K562 (cell line): ENCODE data around the gene MAPT. TPM values are rescaled to one million over a fixed set of nuclear protein-coding genes. Genes with fewer than 3 reads are reported as not detected.

Source experiments
- ARNT ChIP-seq, 2 experiments: fragments of 450-650 bp; IDR thresholded peaks; 2 replicates each; pipeline ENCODE4 v1.6.1; 2016; ENCODE audit warnings: mild to moderate bottlenecking in 1 of 2
- CBFA2T3 ChIP-seq: fragments of 450-650 bp; IDR thresholded peaks from 2 replicates; pipeline ENCODE4 v1.6.1; 2017
- CC2D1A ChIP-seq: fragments of 450-650 bp; IDR thresholded peaks from 2 replicates; pipeline ENCODE4 v1.6.1; 2017; ENCODE audit warnings: mild to moderate bottlenecking
- DDX20 ChIP-seq: fragments of 450-650 bp; IDR thresholded peaks from 2 replicates; pipeline ENCODE4 v1.6.1; 2016; ENCODE audit warnings: missing genetic modification characterization, low read depth, mild to moderate bottlenecking, missing compliant biosample characterization, moderate library complexity
- LCOR ChIP-seq: sonication (generic); formaldehyde crosslinking; IDR thresholded peaks from 2 replicates; pipeline ENCODE4 v1.8.0; 2022; ENCODE audit warnings: mild to moderate bottlenecking, missing genetic modification reagents
- MCM7 ChIP-seq, 2 experiments: fragments of 450-650 bp; IDR thresholded peaks; 2 replicates each; pipeline ENCODE4 v1.6.1; 2016 to 2018
- NR4A1 ChIP-seq, 2 experiments: fragments of 250-450 bp in 1 of 2; fragments of 450-650 bp in 1 of 2; sonication (Bioruptor Pico) in 1 of 2; IDR thresholded peaks; 2 replicates each; pipeline versions ENCODE4 v1.4.0 to v1.6.1; 2016 to 2020; ENCODE audit warnings: mild to moderate bottlenecking in 2 of 2, missing compliant biosample characterization in 1 of 2, missing genetic modification characterization in 1 of 2, moderate library complexity in 1 of 2
- POU5F1 ChIP-seq: fragments of 150-350 bp; IDR thresholded peaks from 2 replicates; pipeline ENCODE4 v1.6.1; 2014; ENCODE audit warnings: borderline replicate concordance, low read length, low read depth, mild to moderate bottlenecking; ENCODE audit not compliant: partially characterized antibody
- RBBP5 ChIP-seq: fragments of 200-600 bp; sonication (generic); IDR thresholded peaks from 2 replicates; pipeline ENCODE4 v1.6.1; 2012; ENCODE audit warnings: borderline replicate concordance, mild to moderate bottlenecking, low read length, control low read depth, inconsistent platforms; ENCODE audit not compliant: insufficient read depth, poor library complexity, severe bottlenecking
- RBM14 ChIP-seq: fragments of 200-400 bp; formaldehyde crosslinking; IDR thresholded peaks from 2 replicates; pipeline ENCODE4 v1.6.1; 2018; ENCODE audit warnings: low read depth, mild to moderate bottlenecking, low read length, moderate library complexity, borderline replicate concordance; ENCODE audit not compliant: insufficient read depth
- SAP30 ChIP-seq: fragments of 200-600 bp; sonication (generic); IDR thresholded peaks from 2 replicates; pipeline ENCODE4 v1.6.1; 2012; ENCODE audit warnings: borderline replicate concordance, low read depth, mild to moderate bottlenecking, moderate library complexity, low read length, control low read depth, inconsistent platforms; ENCODE audit not compliant: insufficient read depth, poor library complexity, severe bottlenecking
- SETDB1 ChIP-seq: IDR thresholded peaks from one replicate; pipeline ENCODE4 v1.6.1; 2012; ENCODE audit warnings: low read length, control low read depth, inconsistent platforms
- SMAD4 ChIP-seq: fragments of 250-450 bp; sonication (Bioruptor Pico); conservative IDR thresholded peaks from 2 replicates; pipeline ENCODE4 v1.8.0; 2021; ENCODE audit warnings: inconsistent platforms, mild to moderate bottlenecking, moderate library complexity
- SMARCA4 ChIP-seq: fragments of 450-650 bp; IDR thresholded peaks from 2 replicates; pipeline ENCODE4 v1.6.1; 2016
- TAL1 ChIP-seq: fragments of 450-650 bp; IDR thresholded peaks from 2 replicates; pipeline ENCODE4 v1.6.1; 2016; ENCODE audit warnings: mild to moderate bottlenecking
- ZFX ChIP-seq: sonication (generic); formaldehyde crosslinking; IDR thresholded peaks from 2 replicates; pipeline ENCODE4 v1.8.0; 2022; ENCODE audit warnings: mild to moderate bottlenecking, missing genetic modification reagents, moderate library complexity
- ZNF311 ChIP-seq: fragments of 250-450 bp; sonication (Bioruptor Pico); IDR thresholded peaks from 2 replicates; pipeline ENCODE4 v1.4.0; 2020; ENCODE audit warnings: mild to moderate bottlenecking, moderate library complexity
- polyA plus RNA-seq, 8 experiments: library from polyadenylated mRNA; depleted of rRNA in 4 of 8; stranded (reverse) in 5 of 8; unstranded in 3 of 8; fragments of >200 nt; fragmentation: Nextera tagmentation in 2 of 8; fragmentation: Illumina TruSeq in 1 of 8; extraction: Ambion mirVana in 2 of 8; extraction: Trizol in 1 of 8; gene quantifications; 2 replicates each; pipeline versions ENCODE4 v1.2.1 to v1.2.3, GENCODE V29; 2011 to 2014; ENCODE audit warnings: inconsistent platforms in 1 of 8, missing spikeins in 1 of 8
- total RNA-seq, 7 experiments: library from RNA; depleted of rRNA in 6 of 7; stranded (reverse); fragments of >200 nt in 6 of 7; fragmentation: Illumina TruSeq in 2 of 7; extraction: Trizol in 2 of 7; gene quantifications; 2 replicates each; pipeline versions ENCODE4 v1.2.1 to v1.2.3, GENCODE V29; 2011 to 2021; ENCODE audit warnings: low replicate concordance in 1 of 7
- TF ChIP-seq, protein P1 (sequence below): sonication (generic); formaldehyde crosslinking; IDR thresholded peaks from 2 replicates; pipeline ENCODE4 v1.8.0; 2022; ENCODE audit warnings: mild to moderate bottlenecking, missing genetic modification reagents
- TF ChIP-seq, protein P2 (sequence below): fragments of 200-800 bp; sonication (Bioruptor generic); IDR thresholded peaks from 2 replicates; pipeline ENCODE4 v1.6.1; 2017; ENCODE audit warnings: missing genetic modification characterization, missing compliant biosample characterization

The MAPT gene
- total and polyA plus RNA-seq, 9 of the 15 experiments (the other 6 are each of a cell fraction or from before 2014, with no cell fraction given): 0.04 to 1.1 (median 0.36) TPM

DNA sequence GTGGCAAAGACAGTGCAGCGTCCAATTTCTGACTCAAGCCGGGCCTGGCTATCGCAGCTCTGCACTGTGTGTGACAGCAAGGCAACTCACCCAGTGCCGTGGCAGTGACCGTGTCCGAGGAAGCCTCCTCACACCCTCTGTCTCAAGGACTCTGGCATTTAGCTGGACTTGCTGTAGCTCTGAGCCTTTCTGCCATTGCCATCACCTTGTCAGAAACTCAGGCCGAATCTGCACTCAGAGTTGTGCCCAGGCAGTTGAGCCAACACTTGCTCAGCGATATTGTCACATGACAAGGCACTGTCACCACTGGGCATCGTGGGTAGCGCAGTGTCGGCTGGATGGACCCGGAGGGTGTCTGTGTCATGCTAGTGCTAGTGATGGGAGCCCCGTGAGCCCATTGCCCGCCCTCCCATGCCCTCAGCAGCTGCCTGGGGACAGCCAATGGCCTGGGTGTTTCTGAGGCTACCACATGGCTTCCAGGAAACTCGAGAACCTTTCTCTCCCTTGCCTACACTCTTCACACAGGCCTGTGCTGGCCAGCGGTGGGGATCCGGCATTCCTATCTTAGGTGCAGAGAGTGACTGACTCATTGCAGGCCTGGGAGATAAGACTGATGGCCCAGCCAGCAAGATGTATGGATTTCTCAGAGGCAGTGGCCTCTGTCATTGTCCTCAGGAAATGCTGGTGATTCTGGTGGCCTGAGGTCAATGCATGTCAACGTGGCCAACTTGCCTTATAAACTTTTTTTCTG lies 82.6 kb downstream of the MAPT start (continued):
- TF ChIP-seq, protein P1, sequence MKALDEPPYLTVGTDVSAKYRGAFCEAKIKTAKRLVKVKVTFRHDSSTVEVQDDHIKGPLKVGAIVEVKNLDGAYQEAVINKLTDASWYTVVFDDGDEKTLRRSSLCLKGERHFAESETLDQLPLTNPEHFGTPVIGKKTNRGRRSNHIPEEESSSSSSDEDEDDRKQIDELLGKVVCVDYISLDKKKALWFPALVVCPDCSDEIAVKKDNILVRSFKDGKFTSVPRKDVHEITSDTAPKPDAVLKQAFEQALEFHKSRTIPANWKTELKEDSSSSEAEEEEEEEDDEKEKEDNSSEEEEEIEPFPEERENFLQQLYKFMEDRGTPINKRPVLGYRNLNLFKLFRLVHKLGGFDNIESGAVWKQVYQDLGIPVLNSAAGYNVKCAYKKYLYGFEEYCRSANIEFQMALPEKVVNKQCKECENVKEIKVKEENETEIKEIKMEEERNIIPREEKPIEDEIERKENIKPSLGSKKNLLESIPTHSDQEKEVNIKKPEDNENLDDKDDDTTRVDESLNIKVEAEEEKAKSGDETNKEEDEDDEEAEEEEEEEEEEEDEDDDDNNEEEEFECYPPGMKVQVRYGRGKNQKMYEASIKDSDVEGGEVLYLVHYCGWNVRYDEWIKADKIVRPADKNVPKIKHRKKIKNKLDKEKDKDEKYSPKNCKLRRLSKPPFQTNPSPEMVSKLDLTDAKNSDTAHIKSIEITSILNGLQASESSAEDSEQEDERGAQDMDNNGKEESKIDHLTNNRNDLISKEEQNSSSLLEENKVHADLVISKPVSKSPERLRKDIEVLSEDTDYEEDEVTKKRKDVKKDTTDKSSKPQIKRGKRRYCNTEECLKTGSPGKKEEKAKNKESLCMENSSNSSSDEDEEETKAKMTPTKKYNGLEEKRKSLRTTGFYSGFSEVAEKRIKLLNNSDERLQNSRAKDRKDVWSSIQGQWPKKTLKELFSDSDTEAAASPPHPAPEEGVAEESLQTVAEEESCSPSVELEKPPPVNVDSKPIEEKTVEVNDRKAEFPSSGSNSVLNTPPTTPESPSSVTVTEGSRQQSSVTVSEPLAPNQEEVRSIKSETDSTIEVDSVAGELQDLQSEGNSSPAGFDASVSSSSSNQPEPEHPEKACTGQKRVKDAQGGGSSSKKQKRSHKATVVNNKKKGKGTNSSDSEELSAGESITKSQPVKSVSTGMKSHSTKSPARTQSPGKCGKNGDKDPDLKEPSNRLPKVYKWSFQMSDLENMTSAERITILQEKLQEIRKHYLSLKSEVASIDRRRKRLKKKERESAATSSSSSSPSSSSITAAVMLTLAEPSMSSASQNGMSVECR: no peak
- no peak; the same call in 1 of the 2 replicates for TF ChIP-seq CC2D1A
- peak; percentile 77 for TF ChIP-seq TAL1
- TF ChIP-seq ZNF311 (CRISPR knock-in tag): peak; percentile 85
- no peak for TF ChIP-seq RBM14
- TF ChIP-seq SETDB1: no peak
- TF ChIP-seq RBBP5: no peak
- no peak for TF ChIP-seq LCOR
- TF ChIP-seq ARNT (IDR thresholded peaks at IDR 0.05): peak in 1 of 2 experiments; percentile 75; a peak in 1 of 4 replicates
- TF ChIP-seq ZFX (CRISPR knock-in tag): peak; percentile 72; the same call in 1 of the 2 replicates
- TF ChIP-seq CBFA2T3: peak; percentile 94
- TF ChIP-seq SAP30: no peak
- no peak for TF ChIP-seq POU5F1
- no peak for TF ChIP-seq DDX20 (tag)
- no peak for TF ChIP-seq MCM7 (IDR thresholded peaks at IDR 0.05)
- TF ChIP-seq SMAD4: peak; percentile 93
- TF ChIP-seq SMARCA4: peak; percentile 98
- TF ChIP-seq, protein P2, sequence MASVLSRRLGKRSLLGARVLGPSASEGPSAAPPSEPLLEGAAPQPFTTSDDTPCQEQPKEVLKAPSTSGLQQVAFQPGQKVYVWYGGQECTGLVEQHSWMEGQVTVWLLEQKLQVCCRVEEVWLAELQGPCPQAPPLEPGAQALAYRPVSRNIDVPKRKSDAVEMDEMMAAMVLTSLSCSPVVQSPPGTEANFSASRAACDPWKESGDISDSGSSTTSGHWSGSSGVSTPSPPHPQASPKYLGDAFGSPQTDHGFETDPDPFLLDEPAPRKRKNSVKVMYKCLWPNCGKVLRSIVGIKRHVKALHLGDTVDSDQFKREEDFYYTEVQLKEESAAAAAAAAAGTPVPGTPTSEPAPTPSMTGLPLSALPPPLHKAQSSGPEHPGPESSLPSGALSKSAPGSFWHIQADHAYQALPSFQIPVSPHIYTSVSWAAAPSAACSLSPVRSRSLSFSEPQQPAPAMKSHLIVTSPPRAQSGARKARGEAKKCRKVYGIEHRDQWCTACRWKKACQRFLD (CRISPR knock-in tag): peak; percentile 96; the same call in 1 of the 2 replicates
- TF ChIP-seq NR4A1 (CRISPR knock-in tag; IDR thresholded peaks at IDR 0.05): peak; percentile 97
- TF ChIP-seq NR4A1 (tag; IDR thresholded peaks at IDR 0.05): peak; percentile 92; the same call in 1 of the 2 replicates
